ENCODE results near the gene ZCCHC7. TPM values are rescaled to one million over a fixed set of nuclear protein-coding genes. Genes with fewer than 3 reads are reported as not detected.

ZCCHC7 gene
- total and polyA plus RNA-seq, 9 of the 15 experiments (the other 6 are each of a cell fraction or from before 2014, with no cell fraction given) = 34.1 to 68.9 (median 48.8) TPM

DNA sequence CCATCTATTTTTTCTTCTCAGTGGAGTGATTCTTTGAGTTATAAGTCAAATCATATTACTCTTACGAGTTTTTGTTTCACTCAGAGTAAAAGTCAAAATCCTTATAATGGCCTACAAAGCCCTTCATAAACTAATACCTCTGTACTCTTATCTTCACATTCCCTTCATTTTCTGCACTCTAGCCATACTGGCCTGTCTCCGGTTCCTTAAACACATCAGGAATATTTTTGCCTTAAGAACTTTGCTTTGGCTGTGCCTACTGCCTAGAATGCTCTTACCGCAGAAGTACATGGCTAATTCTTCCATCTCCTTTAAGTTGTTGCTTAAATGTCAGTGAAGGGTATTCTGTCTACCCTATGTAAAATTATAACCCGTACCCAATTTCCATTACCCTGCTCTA lies 169.3 kb downstream of the ZCCHC7 start:
- in situ Hi-C loops (cut with MboI) (no loop called here), intact Hi-C loops (cut with micrococcal nuclease) (loop anchor here (10.0 kb wide), 1 partner anchor 165 kb away; the partner anchor contains the start of gene ZCCHC7)
- ATAC-seq (no peak), FAIRE-seq (no peak), DNase-seq (ENCODE audit: extremely low read depth in 1 of 4, low spot score in 3 of 4) (no peak)
- WGBS (ENCODE audit: insufficient coverage, low coverage, missing lambda C conversion rate) = 88% methylated on average over 4 of the region's 4 CpGs
- H3K4me3 ChIP-seq = no peak overlapping the region
- no peak for TF ChIP-seq GTF2F1 (IDR thresholded peaks at IDR 0.05; ENCODE audit: low read depth, low read length)
- no peak for TF ChIP-seq KLF1 (tag; IDR thresholded peaks at IDR 0.05)
- no peak for TF ChIP-seq JUNB (CRISPR knock-in tag; conservative IDR thresholded peaks at IDR 0.05)
- no peak for TF ChIP-seq KDM1A (IDR thresholded peaks at IDR 0.05)
- no peak for TF ChIP-seq SIN3A (IDR thresholded peaks at IDR 0.05; ENCODE audit: borderline replicate concordance in 2 of 2, control insufficient read depth in 1 of 2, low read depth in 2 of 2, low read length in 2 of 2)
- no peak for TF ChIP-seq NCOR1 (IDR thresholded peaks at IDR 0.05)
- H3K4me1 ChIP-seq (replicated peaks in 1 of 2; ENCODE audit: control insufficient read depth in 2 of 2, insufficient read depth in 2 of 2, low read length in 2 of 2) = peaks cover 0 to 14% of the 10 kb centered on the region in 2 experiments; a peak in 4 of 5 replicates
- H2AFZ ChIP-seq (ENCODE audit: low read depth, low read length) = no peak overlapping the region
- no peak overlapping the region for H3K9ac ChIP-seq (ENCODE audit: insufficient read depth in 1 of 2, low read depth in 2 of 2, low read length in 2 of 2)
- no peaks in the 10 kb centered on the region for H4K20me1 ChIP-seq (replicated peaks; ENCODE audit: control insufficient read depth, insufficient read depth, low read length)
- CTCF ChIA-PET (ENCODE audit: low intra/inter-chr PET ratio) = no interaction called here
- POLR2A ChIA-PET = no interaction called here
- H3K4me2 ChIP-seq (ENCODE audit: insufficient read depth, low read length) = no peak overlapping the region
- no peaks in the 10 kb centered on the region for H3K9me1 ChIP-seq (ENCODE audit: control insufficient read depth, insufficient read depth, low read length)
- BruUV-seq (replicated peaks) = no TSS peak
- no peaks in the 10 kb centered on the region for H3K27me3 ChIP-seq (ENCODE audit: control insufficient read depth in 2 of 2, insufficient read depth in 2 of 2, low read length in 2 of 2)
- peaks cover 3% of the 10 kb centered on the region; the same call in 1 of the 3 replicates for H3K36me3 ChIP-seq (ENCODE audit: control insufficient read depth, insufficient read depth, low read length)
- no peaks in the 10 kb centered on the region for H3K9me3 ChIP-seq (replicated peaks; ENCODE audit: control insufficient read depth, insufficient read depth, low read depth, low read length)
- H3K79me2 ChIP-seq (ENCODE audit: control insufficient read depth, insufficient read depth, low read length) = peaks cover 75% of the 10 kb centered on the region
- no peak overlapping the region for H3K27ac ChIP-seq (ENCODE audit: extremely low read depth, low read depth, low read length)
